WTC11 (cell line): ENCODE results near the gene FAM185A. TPM values are rescaled to one million over a fixed set of nuclear protein-coding genes. Genes with fewer than 3 reads are reported as not detected.

ENCODE experiments used
- ATAC-seq: fragments of 200-7000 bp; cut with Tn5 transposase; 2 replicates; pipeline ENCODE4 v1.10.0; 2021; ENCODE audit warnings: mild to moderate bottlenecking, moderate library complexity
- CTCF ChIA-PET: fragments of 300-600 bp; sonication (Branson Sonifier 250); formaldehyde crosslinking; loops from one replicate; lab custom pipeline; 2021; ENCODE audit warnings: antibody characterized with exemption; lab: Charles Lee
- POLR2A ChIA-PET: fragments of 350-600 bp; sonication (Branson Sonifier 250); formaldehyde crosslinking; loops from one replicate; lab custom pipeline; 2021; ENCODE audit warnings: antibody characterized with exemption; lab: Charles Lee
- DNase-seq: peaks from one replicate; pipeline ENCODE4 v3.0.0; 2021; ENCODE audit warnings: low spot score
- H3K27ac Mint-ChIP-seq: 2 replicates; pipeline ENCODE4 v1.8.0; 2021; ENCODE audit warnings: mixed read lengths
- H3K27me3 Mint-ChIP-seq: 2 replicates; pipeline ENCODE4 v1.8.0; 2021; ENCODE audit warnings: low read depth, mild to moderate bottlenecking, moderate library complexity, mixed read lengths
- H3K36me3 Mint-ChIP-seq: 2 replicates; pipeline ENCODE4 v1.8.0; 2021; ENCODE audit warnings: mixed read lengths
- H3K4me1 Mint-ChIP-seq: 2 replicates; pipeline ENCODE4 v1.8.0; 2022; ENCODE audit warnings: mixed read lengths
- H3K4me3 Mint-ChIP-seq: 2 replicates; pipeline ENCODE4 v1.8.0; 2021; ENCODE audit warnings: mild to moderate bottlenecking, moderate library complexity, mixed read lengths
- H3K9me3 Mint-ChIP-seq: 2 replicates; pipeline ENCODE4 v1.8.0; 2021; ENCODE audit warnings: mixed read lengths
- CBFB ChIP-seq: sonication (generic); formaldehyde crosslinking; IDR thresholded peaks from 2 replicates; pipeline ENCODE4 v1.8.1; 2022; ENCODE audit warnings: mild to moderate bottlenecking, low read depth, missing genetic modification reagents
- ELF4 ChIP-seq: sonication (generic); formaldehyde crosslinking; IDR thresholded peaks from 2 replicates; pipeline ENCODE4 v1.8.1; 2022; ENCODE audit warnings: low read depth, mild to moderate bottlenecking, moderate library complexity, missing genetic modification reagents
- EMX1 ChIP-seq: fragments of 250-450 bp; sonication (Bioruptor Pico); IDR thresholded peaks from 2 replicates; pipeline ENCODE4 v1.8.0; 2021; ENCODE audit warnings: mild to moderate bottlenecking
- FOXJ3 ChIP-seq: sonication (generic); formaldehyde crosslinking; IDR thresholded peaks from 2 replicates; pipeline ENCODE4 v1.9.0; 2021; ENCODE audit warnings: missing genetic modification reagents, mild to moderate bottlenecking, borderline replicate concordance
- IRF2 ChIP-seq: sonication (generic); formaldehyde crosslinking; IDR thresholded peaks from 2 replicates; pipeline ENCODE4 v1.8.0; 2022; ENCODE audit warnings: low read depth, missing genetic modification reagents, borderline replicate concordance
- JUN ChIP-seq: sonication (generic); formaldehyde crosslinking; IDR thresholded peaks from 2 replicates; pipeline ENCODE4 v1.8.0; 2023; ENCODE audit warnings: mild to moderate bottlenecking, missing genetic modification reagents
- TEAD1 ChIP-seq: sonication (generic); formaldehyde crosslinking; IDR thresholded peaks from 2 replicates; pipeline ENCODE4 v1.8.0; 2022; ENCODE audit warnings: mild to moderate bottlenecking, missing genetic modification reagents
- ZNF219 ChIP-seq: sonication (generic); formaldehyde crosslinking; IDR thresholded peaks from 2 replicates; pipeline ENCODE4 v1.8.0; 2023; ENCODE audit warnings: missing genetic modification reagents, mild to moderate bottlenecking, borderline replicate concordance
- ZNF317 ChIP-seq: sonication (generic); formaldehyde crosslinking; IDR thresholded peaks from 2 replicates; pipeline ENCODE4 v1.8.1; 2023; ENCODE audit warnings: low read depth, mild to moderate bottlenecking, moderate library complexity, missing genetic modification reagents, borderline replicate concordance
- total RNA-seq: library from RNA; stranded (reverse); gene quantifications from 3 replicates; pipeline ENCODE4 v1.2.3, GENCODE V29; 2021
- TF ChIP-seq, protein P1 (sequence below): sonication (generic); formaldehyde crosslinking; IDR thresholded peaks from 2 replicates; pipeline ENCODE4 v1.8.1; 2022; ENCODE audit warnings: low read depth, missing genetic modification reagents, borderline replicate concordance
- TF ChIP-seq, protein P2 (sequence below): sonication (generic); formaldehyde crosslinking; IDR thresholded peaks from 2 replicates; pipeline ENCODE4 v1.8.1; 2023; ENCODE audit warnings: mild to moderate bottlenecking, missing genetic modification reagents, borderline replicate concordance
- TF ChIP-seq, protein P3 (sequence below): sonication (generic); formaldehyde crosslinking; IDR thresholded peaks from 2 replicates; pipeline ENCODE4 v1.8.0; 2022; ENCODE audit warnings: mild to moderate bottlenecking, missing genetic modification reagents
- TF ChIP-seq, protein P4 (sequence below): sonication (generic); formaldehyde crosslinking; IDR thresholded peaks from 2 replicates; pipeline ENCODE4 v1.8.0; 2023; ENCODE audit warnings: missing genetic modification reagents, mild to moderate bottlenecking, borderline replicate concordance

Gene FAM185A
- total RNA-seq, 1 experiment from 2014 or later = 8.6 TPM

DNA sequence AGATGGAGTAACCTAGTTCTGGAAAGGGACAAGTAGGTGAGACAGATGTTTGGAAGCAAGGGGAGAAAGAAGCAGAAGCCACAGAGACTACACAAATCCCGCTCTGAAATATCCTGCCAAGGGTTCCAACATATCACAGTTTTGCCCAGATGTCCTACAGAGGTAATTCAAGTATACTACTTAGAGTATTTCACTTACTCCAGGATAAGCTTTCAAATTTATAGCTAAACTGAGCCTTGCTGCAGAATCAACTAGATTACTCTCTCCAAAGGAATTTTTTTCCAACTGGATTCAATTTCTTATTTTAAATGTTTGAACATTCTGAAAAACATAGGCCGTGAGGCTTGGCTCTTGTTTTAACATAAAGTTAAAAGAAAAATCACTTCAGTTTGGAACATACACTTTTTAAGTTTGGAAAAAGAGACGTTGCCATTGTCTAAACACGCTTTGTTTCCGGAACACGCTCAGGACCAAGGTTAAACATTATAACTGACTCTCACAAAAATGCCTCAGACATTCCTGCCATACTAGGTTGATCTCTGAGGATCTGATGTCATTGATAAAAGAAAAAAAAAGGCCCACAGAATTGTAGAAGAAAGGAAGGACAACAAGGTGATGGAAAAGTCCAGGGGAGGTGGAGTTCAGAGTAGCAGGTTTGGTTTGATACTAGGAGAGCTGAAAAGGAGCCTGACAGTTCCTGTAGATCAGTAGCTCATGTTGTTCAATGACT, 74.8 kb downstream of the FAM185A start:
- TF ChIP-seq ZNF219 (CRISPR knock-in tag) (no peak), IRF2 (CRISPR knock-in tag) (no peak), FOXJ3 (no peak), ELF4 (CRISPR knock-in tag) (no peak), CBFB (no peak), ZNF317 (no peak), JUN (CRISPR knock-in tag) (no peak), TEAD1 (CRISPR knock-in tag) (no peak)
- TF ChIP-seq, protein P1, sequence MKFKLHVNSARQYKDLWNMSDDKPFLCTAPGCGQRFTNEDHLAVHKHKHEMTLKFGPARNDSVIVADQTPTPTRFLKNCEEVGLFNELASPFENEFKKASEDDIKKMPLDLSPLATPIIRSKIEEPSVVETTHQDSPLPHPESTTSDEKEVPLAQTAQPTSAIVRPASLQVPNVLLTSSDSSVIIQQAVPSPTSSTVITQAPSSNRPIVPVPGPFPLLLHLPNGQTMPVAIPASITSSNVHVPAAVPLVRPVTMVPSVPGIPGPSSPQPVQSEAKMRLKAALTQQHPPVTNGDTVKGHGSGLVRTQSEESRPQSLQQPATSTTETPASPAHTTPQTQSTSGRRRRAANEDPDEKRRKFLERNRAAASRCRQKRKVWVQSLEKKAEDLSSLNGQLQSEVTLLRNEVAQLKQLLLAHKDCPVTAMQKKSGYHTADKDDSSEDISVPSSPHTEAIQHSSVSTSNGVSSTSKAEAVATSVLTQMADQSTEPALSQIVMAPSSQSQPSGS (CRISPR knock-in tag) = no peak
- TF ChIP-seq, protein P2, sequence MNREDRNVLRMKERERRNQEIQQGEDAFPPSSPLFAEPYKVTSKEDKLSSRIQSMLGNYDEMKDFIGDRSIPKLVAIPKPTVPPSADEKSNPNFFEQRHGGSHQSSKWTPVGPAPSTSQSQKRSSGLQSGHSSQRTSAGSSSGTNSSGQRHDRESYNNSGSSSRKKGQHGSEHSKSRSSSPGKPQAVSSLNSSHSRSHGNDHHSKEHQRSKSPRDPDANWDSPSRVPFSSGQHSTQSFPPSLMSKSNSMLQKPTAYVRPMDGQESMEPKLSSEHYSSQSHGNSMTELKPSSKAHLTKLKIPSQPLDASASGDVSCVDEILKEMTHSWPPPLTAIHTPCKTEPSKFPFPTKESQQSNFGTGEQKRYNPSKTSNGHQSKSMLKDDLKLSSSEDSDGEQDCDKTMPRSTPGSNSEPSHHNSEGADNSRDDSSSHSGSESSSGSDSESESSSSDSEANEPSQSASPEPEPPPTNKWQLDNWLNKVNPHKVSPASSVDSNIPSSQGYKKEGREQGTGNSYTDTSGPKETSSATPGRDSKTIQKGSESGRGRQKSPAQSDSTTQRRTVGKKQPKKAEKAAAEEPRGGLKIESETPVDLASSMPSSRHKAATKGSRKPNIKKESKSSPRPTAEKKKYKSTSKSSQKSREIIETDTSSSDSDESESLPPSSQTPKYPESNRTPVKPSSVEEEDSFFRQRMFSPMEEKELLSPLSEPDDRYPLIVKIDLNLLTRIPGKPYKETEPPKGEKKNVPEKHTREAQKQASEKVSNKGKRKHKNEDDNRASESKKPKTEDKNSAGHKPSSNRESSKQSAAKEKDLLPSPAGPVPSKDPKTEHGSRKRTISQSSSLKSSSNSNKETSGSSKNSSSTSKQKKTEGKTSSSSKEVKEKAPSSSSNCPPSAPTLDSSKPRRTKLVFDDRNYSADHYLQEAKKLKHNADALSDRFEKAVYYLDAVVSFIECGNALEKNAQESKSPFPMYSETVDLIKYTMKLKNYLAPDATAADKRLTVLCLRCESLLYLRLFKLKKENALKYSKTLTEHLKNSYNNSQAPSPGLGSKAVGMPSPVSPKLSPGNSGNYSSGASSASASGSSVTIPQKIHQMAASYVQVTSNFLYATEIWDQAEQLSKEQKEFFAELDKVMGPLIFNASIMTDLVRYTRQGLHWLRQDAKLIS (CRISPR knock-in tag) = no peak
- TF ChIP-seq, protein P3, sequence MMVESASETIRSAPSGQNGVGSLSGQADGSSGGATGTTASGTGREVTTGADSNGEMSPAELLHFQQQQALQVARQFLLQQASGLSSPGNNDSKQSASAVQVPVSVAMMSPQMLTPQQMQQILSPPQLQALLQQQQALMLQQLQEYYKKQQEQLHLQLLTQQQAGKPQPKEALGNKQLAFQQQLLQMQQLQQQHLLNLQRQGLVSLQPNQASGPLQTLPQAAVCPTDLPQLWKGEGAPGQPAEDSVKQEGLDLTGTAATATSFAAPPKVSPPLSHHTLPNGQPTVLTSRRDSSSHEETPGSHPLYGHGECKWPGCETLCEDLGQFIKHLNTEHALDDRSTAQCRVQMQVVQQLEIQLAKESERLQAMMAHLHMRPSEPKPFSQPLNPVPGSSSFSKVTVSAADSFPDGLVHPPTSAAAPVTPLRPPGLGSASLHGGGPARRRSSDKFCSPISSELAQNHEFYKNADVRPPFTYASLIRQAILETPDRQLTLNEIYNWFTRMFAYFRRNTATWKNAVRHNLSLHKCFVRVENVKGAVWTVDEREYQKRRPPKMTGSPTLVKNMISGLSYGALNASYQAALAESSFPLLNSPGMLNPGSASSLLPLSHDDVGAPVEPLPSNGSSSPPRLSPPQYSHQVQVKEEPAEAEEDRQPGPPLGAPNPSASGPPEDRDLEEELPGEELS (CRISPR knock-in tag) = no peak
- no peaks in the 10 kb centered on the region for H3K27me3 Mint-ChIP-seq

DNA sequence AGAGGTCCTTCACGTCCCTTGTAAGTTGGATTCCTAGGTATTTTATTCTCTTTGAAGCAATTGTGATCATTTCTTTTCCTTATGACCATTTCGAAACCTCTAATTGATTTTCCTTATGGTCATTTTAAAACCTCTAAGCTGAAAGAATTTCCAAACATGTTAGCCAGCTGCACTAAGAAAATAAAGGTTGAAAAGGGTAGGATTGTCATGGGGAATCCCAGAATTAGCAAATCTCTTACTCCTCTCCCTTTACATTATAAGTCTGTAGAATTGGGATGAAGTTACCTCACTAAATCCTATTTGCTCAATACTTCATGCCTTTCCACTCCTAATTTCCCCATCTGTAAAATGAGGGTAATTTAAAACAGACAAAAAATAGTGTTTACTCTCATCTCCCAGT, 79.5 kb downstream of the FAM185A start:
- H3K4me1 Mint-ChIP-seq = peaks cover 8% of the 10 kb centered on the region
- no peaks in the 10 kb centered on the region for H3K9me3 Mint-ChIP-seq
- peaks cover 6% of the 10 kb centered on the region; the same call in 1 of the 2 replicates for H3K36me3 Mint-ChIP-seq
- no peak overlapping the region for H3K27ac Mint-ChIP-seq
- POLR2A ChIA-PET = no interaction called here
- H3K4me3 Mint-ChIP-seq = no peak overlapping the region
- H3K27me3 Mint-ChIP-seq = no peaks in the 10 kb centered on the region
- TF ChIP-seq, protein P3 (CRISPR knock-in tag) = no peak
- no peak for TF ChIP-seq EMX1 (CRISPR knock-in tag)
- TF ChIP-seq, protein P4, sequence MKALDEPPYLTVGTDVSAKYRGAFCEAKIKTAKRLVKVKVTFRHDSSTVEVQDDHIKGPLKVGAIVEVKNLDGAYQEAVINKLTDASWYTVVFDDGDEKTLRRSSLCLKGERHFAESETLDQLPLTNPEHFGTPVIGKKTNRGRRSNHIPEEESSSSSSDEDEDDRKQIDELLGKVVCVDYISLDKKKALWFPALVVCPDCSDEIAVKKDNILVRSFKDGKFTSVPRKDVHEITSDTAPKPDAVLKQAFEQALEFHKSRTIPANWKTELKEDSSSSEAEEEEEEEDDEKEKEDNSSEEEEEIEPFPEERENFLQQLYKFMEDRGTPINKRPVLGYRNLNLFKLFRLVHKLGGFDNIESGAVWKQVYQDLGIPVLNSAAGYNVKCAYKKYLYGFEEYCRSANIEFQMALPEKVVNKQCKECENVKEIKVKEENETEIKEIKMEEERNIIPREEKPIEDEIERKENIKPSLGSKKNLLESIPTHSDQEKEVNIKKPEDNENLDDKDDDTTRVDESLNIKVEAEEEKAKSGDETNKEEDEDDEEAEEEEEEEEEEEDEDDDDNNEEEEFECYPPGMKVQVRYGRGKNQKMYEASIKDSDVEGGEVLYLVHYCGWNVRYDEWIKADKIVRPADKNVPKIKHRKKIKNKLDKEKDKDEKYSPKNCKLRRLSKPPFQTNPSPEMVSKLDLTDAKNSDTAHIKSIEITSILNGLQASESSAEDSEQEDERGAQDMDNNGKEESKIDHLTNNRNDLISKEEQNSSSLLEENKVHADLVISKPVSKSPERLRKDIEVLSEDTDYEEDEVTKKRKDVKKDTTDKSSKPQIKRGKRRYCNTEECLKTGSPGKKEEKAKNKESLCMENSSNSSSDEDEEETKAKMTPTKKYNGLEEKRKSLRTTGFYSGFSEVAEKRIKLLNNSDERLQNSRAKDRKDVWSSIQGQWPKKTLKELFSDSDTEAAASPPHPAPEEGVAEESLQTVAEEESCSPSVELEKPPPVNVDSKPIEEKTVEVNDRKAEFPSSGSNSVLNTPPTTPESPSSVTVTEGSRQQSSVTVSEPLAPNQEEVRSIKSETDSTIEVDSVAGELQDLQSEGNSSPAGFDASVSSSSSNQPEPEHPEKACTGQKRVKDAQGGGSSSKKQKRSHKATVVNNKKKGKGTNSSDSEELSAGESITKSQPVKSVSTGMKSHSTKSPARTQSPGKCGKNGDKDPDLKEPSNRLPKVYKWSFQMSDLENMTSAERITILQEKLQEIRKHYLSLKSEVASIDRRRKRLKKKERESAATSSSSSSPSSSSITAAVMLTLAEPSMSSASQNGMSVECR = no peak
- CTCF ChIA-PET = no interaction called here
- DNase-seq (no peak), ATAC-seq (no peak)

More for the DNA sequence above, 74.8 kb downstream of the FAM185A start:
- CTCF ChIA-PET = no interaction called here
- ATAC-seq = no peak
- no peak for DNase-seq
- no peaks in the 10 kb centered on the region for H3K4me1 Mint-ChIP-seq
- no peak overlapping the region for H3K27ac Mint-ChIP-seq
- H3K4me3 Mint-ChIP-seq = no peak overlapping the region
- POLR2A ChIA-PET = no interaction called here
- H3K36me3 Mint-ChIP-seq = peaks cover 6% of the 10 kb centered on the region; the same call in 1 of the 2 replicates
- no peaks in the 10 kb centered on the region for H3K9me3 Mint-ChIP-seq
